A673 (cell line): ENCODE data around the gene ARL8A.

ENCODE experiments used
- CTCF ChIP-seq: fragments of 300-800, 200-600 bp; sonication (generic); conservative IDR thresholded peaks from 2 replicates; pipeline ENCODE4 v1.5.1; 2017; ENCODE audit warnings: low read depth, mild to moderate bottlenecking, antibody characterized with exemption, low read length, moderate library complexity, mixed read lengths
- EZH2 ChIP-seq: fragments of 200-600 bp; sonication (generic); IDR thresholded peaks from 2 replicates; pipeline ENCODE4 v1.6.1; 2017; ENCODE audit warnings: borderline replicate concordance, low read depth, mild to moderate bottlenecking, mixed read lengths, antibody characterized with exemption, low read length; ENCODE audit not compliant: poor library complexity, severe bottlenecking

GRCh38 chr1:202187041-202187671, 42.6 kb upstream of the ARL8A start:
- no peak for TF ChIP-seq CTCF
- no peak for TF ChIP-seq EZH2
